Gastroesophageal sphincter (tissue), 3 donors: Measurements from ENCODE around the gene KAT6B.

Experiments
- POLR2A ChIP-seq, 2 donors: fragments of 450-650 bp; IDR thresholded peaks; one replicate each; pipeline ENCODE4 v1.6.1; 2017; ENCODE audit warnings: antibody characterized with exemption in 2 of 2, mild to moderate bottlenecking in 2 of 2, moderate library complexity in 1 of 2
- TF ChIP-seq, protein P1 (sequence below), 4 experiments: fragments of 200-600 bp in 2 of 4; fragments of 450-650 bp in 2 of 4; sonication (generic) in 1 of 4; IDR thresholded peaks; one replicate each; pipeline ENCODE4 v1.5.1; 2017 to 2019; ENCODE audit warnings: antibody characterized with exemption in 4 of 4, mild to moderate bottlenecking in 2 of 4, moderate library complexity in 2 of 4

DNA sequence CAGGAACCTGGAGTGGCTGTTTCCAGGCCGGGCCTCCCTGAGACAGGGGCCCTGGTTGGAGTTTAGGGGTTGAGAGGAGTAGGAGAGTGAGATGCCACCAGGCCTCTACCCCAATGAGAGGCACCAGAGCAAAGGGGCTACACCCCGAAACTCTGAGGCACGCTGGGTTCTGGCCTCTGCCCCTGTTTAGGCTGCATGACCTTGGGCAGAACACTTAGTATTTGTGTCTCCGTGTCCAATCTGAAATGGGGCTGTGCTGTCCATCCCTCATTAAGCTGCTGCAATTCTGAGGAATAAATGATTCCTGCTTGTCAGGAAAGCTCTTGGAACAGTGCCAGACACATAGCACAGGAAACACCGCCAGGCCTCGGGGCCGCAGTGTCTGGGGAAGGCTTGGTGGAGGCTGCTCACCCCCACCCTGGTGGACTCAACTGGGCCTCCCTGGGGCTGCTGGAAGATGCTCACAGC lies 244.6 kb downstream of the KAT6B start:
- TF ChIP-seq, protein P1, sequence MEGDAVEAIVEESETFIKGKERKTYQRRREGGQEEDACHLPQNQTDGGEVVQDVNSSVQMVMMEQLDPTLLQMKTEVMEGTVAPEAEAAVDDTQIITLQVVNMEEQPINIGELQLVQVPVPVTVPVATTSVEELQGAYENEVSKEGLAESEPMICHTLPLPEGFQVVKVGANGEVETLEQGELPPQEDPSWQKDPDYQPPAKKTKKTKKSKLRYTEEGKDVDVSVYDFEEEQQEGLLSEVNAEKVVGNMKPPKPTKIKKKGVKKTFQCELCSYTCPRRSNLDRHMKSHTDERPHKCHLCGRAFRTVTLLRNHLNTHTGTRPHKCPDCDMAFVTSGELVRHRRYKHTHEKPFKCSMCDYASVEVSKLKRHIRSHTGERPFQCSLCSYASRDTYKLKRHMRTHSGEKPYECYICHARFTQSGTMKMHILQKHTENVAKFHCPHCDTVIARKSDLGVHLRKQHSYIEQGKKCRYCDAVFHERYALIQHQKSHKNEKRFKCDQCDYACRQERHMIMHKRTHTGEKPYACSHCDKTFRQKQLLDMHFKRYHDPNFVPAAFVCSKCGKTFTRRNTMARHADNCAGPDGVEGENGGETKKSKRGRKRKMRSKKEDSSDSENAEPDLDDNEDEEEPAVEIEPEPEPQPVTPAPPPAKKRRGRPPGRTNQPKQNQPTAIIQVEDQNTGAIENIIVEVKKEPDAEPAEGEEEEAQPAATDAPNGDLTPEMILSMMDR (IDR thresholded peaks at IDR 0.05) = no peak
- TF ChIP-seq POLR2A (IDR thresholded peaks at IDR 0.05) = no peak
